ENCODE data around the gene STRN3. TPM values are rescaled to one million over a fixed set of nuclear protein-coding genes. Genes with fewer than 3 reads are reported as not detected.
A peak's percentile ranks its signal among the peaks of the same experiment; 100 is the strongest.
"Not testable (repeated sequence)": the region's sequence is repeated elsewhere in the genome, so short reads cannot be mapped to it uniquely, and the experiment has no call there.

The STRN3 gene
- total RNA-seq, 4 donors from 2014 or later = 21.5 to 50.0 (median 29.5) TPM

DNA sequence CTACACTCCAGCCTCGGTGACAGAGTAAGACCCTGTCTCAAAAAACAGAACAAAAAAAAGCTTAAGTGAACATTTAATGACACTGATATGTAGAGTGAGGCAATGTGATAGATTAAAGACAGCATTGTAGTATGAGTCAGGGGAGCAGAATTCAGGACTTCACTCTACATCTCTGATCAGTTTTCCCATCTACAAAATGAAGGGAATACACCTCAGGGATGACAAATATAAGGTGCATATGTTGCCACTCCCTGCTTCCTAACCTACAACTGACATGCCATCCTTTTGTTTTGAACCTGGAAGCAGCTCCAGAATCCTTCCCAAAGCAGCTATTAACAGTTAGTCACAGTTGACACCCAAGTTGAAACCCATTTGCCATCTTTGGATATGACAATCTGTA is 30.9 kb upstream of the STRN3 start:
- no peaks in the 10 kb centered on the region for H3K9me3 ChIP-seq
- no peak overlapping the region for H3K27ac ChIP-seq
- peaks cover 12% of the 10 kb centered on the region for H3K4me1 ChIP-seq
- WGBS = 100% methylated on average over 1 of the region's 1 CpG
- DNase-seq (ENCODE audit: low spot score in 2 of 2) = no peak
- H3K4me3 ChIP-seq = no peak overlapping the region
- no peak for TF ChIP-seq EP300 (IDR thresholded peaks at IDR 0.05)
- TF ChIP-seq POLR2A (IDR thresholded peaks at IDR 0.05) = no peak
- no peaks in the 10 kb centered on the region for H3K27me3 ChIP-seq
- no peaks in the 10 kb centered on the region for H3K36me3 ChIP-seq

DNA sequence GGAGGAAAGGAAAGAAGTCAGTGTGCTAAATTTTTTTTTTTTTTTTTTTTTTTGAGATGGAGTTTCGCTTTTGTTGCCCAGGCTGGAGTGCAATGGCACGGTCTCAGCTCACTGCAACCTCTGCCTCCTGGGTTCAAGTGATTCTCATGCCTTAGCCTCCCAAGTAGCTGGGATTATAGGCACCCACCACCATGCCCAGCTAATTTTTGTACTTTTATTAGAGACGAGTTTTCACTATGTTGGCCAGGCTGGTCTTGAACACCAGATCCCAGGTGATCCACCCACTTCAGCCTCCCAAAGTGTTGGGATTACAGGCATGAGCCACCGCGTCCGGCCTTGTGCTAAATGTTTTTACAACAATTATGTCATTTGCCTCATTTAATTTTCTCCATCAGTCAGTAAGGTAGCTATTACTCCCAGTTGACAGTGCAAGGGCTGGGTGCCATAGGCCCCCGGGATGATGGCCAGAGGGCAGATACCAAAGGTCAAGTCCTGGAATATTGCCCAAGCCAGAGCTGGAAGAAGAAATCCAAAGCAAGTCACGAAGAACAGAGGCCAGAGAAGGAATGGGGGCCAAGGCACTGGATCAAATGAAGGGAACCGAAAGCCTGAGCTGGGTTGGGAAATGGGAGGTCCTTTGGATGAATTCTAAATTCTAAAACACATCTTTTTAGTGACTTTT is 26.9 kb upstream of the STRN3 start:
- peak in 1 of 3 donors; percentile 15 for TF ChIP-seq POLR2AphosphoS5 (IDR thresholded peaks at IDR 0.05)

GRCh38 chr14:31051511-31051910 is 25.3 kb upstream of the STRN3 start:
- Histone ChIP-seq H3K36me3 (no peaks in the 10 kb centered on the region), H3K4me3 (no peak overlapping the region), H3K9me3 (no peaks in the 10 kb centered on the region), H3K27ac (no peak overlapping the region), H3K4me1 (peaks cover 4% of the 10 kb centered on the region), H3K27me3 (no peaks in the 10 kb centered on the region)
- no peak for DNase-seq (ENCODE audit: low spot score in 2 of 2)
- 83% methylated on average over 4 of the region's 4 CpGs for WGBS
- TF ChIP-seq POLR2A (IDR thresholded peaks at IDR 0.05) (no peak), POLR2AphosphoS5 (IDR thresholded peaks at IDR 0.05) (no peak), EP300 (IDR thresholded peaks at IDR 0.05) (no peak), CTCF (IDR thresholded peaks at IDR 0.05) (no peak)

More for the DNA sequence above, 26.9 kb upstream of the STRN3 start:
- DNase-seq (ENCODE audit: low spot score in 2 of 2) = peak; percentile 69 to 80
- H3K36me3 ChIP-seq, H3K9me3 ChIP-seq, H3K4me1 ChIP-seq, H3K27me3 ChIP-seq, H3K27ac ChIP-seq, H3K4me3 ChIP-seq: not testable (repeated sequence)
- 68% methylated on average over 9 of the region's 9 CpGs for WGBS

- Histone ChIP-seq H3K4me1 (peaks cover 4% of the 10 kb centered on the region), H3K4me3 (no peak overlapping the region), H3K27me3 (no peaks in the 10 kb centered on the region), H3K36me3 (no peaks in the 10 kb centered on the region), H3K27ac (no peak overlapping the region), H3K9me3 (no peaks in the 10 kb centered on the region)
- 93% methylated on average over 7 of the region's 7 CpGs for WGBS
- TF ChIP-seq POLR2A (IDR thresholded peaks at IDR 0.05) (no peak), CTCF (IDR thresholded peaks at IDR 0.05) (no peak), POLR2AphosphoS5 (IDR thresholded peaks at IDR 0.05) (no peak), EP300 (IDR thresholded peaks at IDR 0.05) (no peak)
- no peak for DNase-seq (ENCODE audit: low spot score in 2 of 2)
Observed at GRCh38 chr14:31051023-31051422, 24.8 kb upstream of the STRN3 start.

DNA sequence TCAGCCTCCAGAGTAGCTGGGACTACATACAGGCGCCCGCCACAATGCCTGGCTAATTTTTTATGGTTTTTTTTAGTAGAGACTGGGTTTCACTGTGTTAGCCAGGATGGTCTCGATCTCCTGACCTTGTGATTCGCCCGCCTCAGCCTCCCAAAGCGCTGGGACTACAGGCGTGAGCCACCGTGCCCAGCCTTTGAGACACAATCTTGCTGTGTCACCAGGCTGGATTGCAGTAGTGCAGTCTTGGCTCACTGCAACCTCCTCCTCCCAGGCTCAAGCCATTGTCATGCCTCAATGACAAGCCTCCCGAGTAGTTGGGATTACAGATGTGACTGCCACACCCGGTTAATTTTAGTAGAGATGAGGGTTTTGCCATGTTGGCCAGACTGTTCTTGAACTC is 21.3 kb upstream of the STRN3 start:
- peak overlapping the region; percentile 2 for H3K27ac ChIP-seq
- H3K4me3 ChIP-seq = no peak overlapping the region
- DNase-seq (ENCODE audit: low spot score in 2 of 2) = no peak
- no peaks in the 10 kb centered on the region for H3K36me3 ChIP-seq
- H3K4me1 ChIP-seq = peaks cover 4% of the 10 kb centered on the region
- no peaks in the 10 kb centered on the region for H3K9me3 ChIP-seq
- 89% methylated on average over 10 of the region's 10 CpGs for WGBS
- H3K27me3 ChIP-seq = no peaks in the 10 kb centered on the region
- TF ChIP-seq CTCF (IDR thresholded peaks at IDR 0.05) (no peak), EP300 (IDR thresholded peaks at IDR 0.05) (no peak), POLR2A (IDR thresholded peaks at IDR 0.05) (no peak), POLR2AphosphoS5 (IDR thresholded peaks at IDR 0.05) (no peak)

DNA sequence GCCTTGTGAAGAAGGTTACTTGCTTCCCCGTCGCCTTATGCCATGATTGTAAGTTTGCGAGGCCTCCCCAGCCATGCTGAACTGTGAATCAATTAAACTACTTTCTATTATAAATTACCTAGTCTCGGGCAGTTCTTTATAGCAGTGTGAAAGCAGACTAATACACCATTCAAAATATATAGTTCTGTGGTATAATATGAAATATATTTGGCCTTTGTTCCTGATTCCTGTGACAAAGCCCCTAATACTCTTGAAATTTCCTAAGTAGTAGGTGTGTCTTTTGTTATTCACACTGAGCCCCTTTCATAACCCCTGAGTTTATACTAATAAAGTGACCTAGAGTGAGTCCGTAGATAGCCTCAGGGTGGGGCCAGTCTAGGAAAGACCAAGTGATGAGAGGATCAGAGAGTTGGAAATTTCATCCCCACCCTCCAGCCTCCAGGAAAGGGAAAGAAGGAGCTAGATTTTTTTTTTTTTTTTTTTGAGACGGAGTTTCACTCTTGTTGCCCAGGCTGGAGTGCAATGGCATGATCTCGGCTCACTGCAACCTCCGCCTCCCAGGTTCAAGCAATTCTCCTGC is 19.4 kb upstream of the STRN3 start:
- H3K36me3 ChIP-seq = no peaks in the 10 kb centered on the region
- no peak for DNase-seq (ENCODE audit: low spot score in 2 of 2)
- H3K4me1 ChIP-seq = peaks cover 4% of the 10 kb centered on the region
- H3K4me3 ChIP-seq = no peak overlapping the region
- 97% methylated on average over 8 of the region's 8 CpGs for WGBS
- H3K27ac ChIP-seq = no peak overlapping the region
- no peaks in the 10 kb centered on the region for H3K9me3 ChIP-seq
- no peak for TF ChIP-seq POLR2A (IDR thresholded peaks at IDR 0.05)
- TF ChIP-seq POLR2AphosphoS5 (IDR thresholded peaks at IDR 0.05) = no peak
- TF ChIP-seq EP300 (IDR thresholded peaks at IDR 0.05) = no peak
- TF ChIP-seq CTCF (IDR thresholded peaks at IDR 0.05) = no peak
- no peaks in the 10 kb centered on the region for H3K27me3 ChIP-seq
